Measurements from ENCODE around the gene FMO5.
"Not testable (repeated sequence)": the region's sequence is repeated elsewhere in the genome, so short reads cannot be mapped to it uniquely, and the experiment has no call there.

The FMO5 gene

DNA sequence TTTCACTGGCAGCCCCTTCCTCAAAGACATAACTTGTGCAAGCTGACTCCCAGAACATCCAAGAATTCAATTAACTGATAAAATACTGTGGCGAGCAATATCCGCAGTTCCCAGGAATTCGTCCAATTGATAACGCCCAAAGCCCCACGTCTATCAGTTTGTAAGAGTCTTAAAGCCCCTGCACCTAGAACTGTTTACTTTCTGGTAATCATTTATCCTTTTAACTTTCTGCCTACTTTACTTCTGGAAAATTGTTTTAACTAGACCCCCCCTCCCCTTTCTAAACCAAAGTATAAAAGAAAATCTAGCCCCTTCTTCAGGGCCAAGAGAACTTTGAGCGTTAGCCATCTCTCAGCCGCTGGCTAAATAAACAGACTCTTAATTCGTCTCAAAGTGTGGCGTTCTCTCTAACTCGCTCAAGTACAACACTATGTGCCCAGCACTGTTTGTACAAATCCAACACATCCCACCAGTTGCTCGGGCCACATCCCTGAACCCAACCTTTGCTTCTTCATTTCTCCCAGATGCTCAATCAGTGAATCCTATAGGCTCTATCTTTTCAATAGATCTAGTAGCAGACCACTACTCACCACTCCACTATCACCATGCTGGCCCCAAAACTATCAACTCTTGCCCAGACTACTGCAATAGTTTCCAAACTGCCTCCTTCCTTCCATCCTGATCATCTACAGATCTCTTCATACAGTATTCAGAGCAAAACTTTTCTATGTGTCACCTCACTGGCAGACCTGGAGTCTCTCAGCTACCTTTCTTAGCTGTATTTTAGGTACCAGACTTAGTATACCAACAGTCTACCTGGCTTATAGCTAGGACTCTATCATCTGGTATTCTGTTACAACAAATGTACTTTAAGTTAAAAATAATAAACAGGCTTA, 14.0 kb upstream of the FMO5 start:
- no peak for DNase-seq

DNA sequence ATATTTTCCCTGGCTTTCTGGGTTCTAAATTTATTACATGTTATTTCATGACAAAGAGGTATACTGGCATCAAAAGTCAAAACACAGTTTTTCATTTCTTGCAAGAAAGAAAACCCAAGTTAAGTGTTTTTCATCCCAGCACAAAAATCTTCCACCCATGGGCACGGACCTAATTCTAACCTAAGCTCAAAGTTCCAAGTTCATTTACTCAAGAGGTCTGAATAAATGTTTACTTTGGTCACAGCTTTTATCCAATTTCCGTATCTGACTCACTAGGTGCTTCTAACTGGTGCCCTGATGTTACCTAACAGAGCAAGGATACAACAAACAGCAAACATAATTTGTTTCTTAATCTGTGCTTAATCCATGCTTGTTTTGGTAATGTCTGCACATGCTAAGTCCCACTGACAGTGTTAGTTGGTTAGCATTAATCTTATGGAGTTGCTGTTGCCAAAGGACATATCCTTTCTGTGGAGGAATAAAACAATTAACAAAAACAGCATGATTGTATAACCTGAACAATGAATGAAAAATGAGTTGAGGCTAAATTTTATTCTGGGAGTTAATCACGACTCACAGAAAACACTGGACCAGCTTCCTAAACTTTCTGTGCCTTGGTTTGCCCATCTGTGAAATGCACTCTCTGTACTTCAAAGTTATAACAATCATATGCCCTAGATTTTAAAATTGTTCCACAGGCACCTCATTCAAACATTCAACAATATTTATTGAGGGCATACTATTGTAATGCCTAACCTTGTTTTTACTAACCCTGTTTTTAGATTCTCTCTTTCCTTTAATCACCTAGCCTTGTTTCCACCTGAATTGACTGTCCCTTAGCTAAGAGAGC, 13.1 kb upstream of the FMO5 start:
- DNase-seq: no peak

DNA sequence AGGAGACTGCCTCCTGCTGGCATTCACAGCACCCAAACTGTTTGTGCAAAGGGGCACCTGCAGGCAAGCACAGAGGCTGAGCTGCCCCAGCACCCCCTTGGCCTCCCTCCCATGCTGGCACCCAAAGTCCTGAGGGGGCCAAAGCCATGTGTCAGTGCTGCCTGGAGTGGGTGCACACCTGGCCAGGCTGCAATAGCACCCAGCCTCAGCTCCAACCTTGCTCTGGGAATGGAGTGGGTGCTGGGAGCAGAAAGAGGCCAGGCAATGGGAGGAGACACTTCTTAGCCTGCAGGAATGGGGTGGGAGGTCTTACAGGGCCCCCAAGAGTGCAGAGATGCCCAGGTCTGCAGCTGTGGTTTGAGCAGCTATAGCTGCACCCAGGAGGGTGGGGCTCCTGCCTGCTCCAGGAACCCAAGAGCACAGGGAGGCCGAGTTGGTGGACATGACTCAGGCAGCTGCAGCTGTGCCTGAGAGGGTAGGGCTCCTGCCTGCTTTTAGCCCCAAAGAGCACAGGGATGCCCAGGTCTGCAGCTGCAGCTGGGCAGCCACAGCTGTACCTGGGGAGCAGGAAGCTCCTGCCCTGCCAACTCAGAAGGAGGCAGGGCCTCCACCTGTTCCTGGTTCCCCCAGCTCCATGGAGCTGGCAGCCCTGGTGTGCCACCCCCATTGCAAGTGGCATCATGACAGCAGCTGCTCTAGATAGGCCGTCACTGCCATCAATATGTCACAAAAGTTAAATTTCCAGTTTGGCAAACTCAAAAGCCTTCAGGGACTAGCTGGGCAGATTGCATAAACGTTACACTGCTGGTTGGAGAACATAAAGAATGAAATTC, 12.0 kb upstream of the FMO5 start:
- DNase-seq: no peak

DNA sequence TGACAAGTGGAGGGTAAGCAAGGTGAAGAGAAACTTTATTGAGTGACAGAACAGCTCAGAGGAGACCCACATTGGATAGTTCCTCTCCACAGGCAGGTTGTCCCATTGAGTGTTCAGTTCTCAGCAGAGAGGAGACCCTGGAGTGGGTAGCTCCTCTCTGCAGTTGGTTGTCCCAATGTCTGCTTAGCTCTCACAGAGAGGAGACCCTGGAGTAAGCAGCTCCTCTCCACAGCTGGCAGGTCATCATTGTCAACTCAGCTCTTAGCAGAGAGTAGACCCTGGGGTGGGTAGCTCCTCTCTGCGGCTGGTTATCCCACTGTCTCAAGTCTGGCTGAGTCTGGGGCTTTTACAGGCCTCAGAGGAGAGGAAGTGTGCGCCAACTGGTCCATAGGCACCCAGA, 11.3 kb upstream of the FMO5 start:
- DNase-seq: no peak

DNA sequence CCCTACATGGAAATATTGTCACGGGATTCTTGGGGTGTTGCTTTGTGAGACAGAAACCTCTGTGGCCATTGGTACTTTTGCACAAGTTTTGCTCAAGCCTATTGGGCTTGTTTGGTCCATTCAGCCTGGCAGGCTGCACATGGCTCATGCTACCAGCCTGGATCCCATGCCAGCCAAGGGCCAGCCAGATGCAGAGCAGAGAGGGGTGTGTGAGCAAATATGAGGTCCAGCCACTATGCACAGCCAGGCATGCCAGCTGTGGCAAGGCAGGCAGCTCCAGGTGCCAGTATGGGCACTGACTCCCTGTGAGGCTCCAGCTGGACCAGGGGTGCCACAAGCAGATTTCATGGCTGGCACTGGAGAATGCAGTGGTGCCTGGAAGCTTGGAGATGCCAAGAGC, 10.7 kb upstream of the FMO5 start:
- DNase-seq: no peak

DNA sequence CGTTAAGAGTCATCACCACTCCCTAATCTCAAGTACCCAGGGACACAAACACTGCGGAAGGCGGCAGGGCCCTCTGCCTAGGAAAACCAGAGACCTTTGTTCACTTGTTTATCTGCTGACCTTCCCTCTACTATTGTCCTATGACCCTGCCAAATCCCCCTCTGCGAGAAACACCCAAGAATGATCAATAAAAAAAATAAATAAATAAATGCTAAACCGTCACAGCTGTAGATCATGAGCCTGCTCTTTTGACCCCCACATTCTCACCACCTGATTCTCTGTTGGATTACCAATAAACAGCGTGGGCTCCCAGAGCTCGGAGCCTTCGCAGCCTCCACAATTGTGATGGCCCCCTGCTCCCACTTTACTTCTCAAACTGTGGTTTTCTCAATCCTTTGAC, 8.8 kb upstream of the FMO5 start:
- DNase-seq: not testable (repeated sequence)

DNA sequence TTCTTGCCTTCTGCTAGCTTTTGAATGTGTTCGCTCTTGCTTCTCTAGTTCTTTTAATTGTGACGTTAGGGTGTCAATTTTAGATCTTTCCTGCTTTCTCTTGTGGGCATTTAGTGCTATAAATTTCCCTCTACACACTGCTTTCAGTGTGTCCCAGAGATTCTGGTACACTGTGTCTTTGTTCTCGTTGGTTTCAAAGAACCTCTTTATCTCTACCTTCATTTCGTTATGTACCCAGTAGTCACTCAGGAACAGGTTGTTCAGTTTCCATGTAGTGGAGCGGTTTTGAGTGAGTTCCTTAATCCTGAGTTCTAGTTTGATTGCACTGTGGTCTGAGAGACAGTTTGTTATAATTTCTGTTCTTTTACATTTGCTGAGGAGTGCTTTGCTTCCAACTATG, 5.9 kb upstream of the FMO5 start:
- not testable (repeated sequence) for DNase-seq

DNA sequence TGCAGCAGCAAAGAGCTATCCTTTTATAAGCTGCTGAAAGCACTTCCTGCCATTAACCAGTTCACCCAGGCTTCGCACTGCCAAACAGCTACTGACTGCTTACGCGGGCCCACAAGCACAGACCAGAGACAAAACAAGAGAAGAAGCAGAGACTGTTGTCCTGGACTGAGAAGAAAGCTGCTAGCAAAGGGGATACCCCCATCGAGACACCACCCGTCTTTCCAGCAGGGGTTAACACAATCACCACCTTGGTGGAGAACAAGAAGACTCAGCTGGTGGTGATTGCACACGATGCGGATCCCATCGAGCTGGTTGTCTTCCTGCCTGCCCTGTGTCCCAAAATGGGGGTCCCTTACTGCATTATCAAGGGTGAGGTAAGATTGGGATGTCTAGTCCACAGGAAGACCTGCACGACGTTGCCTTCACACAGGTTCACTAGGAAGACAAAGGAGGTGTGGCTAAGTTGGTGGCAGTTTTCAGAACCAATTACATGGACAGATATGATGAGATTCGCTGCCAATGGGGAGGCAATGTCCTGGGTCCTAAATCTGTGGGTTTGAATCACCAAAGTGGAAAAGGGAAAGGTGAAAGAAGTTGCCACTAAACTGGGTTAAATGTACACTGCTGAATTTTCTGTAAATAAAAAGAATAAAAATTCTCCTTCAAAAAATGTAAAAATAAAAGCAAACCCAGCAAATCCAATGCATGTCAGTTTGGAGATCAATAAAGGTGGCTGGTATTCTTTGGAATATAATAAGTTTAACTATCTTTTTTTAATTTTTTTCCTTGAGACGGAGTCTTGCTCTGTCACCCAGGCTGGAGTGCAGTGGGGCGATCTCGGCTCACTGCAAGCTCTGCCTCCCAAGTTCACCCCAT, 1.2 kb downstream of the FMO5 start:
- DNase-seq: no peak

DNA sequence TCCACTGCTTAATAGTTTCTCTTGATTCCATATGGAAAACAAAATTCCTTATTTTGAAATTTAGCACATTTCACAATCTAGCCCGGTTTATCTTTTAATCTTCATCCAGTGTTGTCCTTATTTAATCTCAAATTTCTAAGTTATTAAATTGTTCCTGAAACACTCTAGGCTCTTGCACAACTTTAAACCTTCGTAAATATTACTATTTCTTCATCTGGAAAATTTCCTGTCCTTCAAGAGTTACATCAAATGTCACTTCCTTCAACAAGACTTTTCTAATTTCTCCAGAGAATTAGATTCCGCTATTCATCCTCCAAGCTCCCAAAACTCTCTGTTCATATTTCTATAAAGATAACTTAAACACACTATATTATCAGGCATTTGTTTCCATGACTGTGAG, 6.5 kb downstream of the FMO5 start:
- DNase-seq: no peak

DNA sequence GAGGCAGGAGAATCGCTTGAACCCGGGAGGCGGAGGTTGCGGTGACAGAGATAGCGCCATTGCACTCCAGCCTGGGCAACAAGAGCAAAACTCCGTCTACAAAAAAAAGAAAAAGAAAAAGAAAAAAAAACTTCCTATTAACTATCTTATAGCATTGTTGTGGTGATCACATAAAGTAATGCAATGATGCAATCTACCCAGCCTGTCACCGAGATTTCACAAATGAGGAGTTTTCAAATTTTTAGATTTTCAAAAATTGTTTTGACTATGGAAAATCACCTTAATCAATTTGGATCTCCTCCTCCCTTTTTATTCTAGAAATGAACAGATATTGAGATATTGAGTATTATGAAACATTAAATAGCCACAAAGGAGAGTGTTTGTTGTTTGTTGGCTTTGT, 8.0 kb downstream of the FMO5 start:
- no peak for DNase-seq

DNA sequence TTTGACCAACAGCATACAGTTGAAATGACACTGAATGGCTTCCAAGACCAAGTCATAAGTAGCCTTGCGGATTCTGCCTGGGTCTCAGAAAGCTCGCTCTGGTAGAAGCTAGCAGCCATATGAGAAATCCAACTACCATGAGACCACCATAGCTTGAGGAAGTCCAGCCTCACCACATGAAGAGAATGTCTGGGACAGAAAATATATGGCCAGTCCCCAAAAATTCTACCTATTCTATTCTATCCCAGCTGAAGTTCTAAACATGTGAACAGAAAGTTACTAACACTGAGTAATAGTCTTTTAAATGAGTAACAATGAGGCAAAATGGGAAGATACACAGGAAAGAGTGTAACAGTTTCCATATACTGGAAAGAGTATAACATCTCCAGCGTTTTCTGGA, 9.0 kb downstream of the FMO5 start:
- DNase-seq: no peak

DNA sequence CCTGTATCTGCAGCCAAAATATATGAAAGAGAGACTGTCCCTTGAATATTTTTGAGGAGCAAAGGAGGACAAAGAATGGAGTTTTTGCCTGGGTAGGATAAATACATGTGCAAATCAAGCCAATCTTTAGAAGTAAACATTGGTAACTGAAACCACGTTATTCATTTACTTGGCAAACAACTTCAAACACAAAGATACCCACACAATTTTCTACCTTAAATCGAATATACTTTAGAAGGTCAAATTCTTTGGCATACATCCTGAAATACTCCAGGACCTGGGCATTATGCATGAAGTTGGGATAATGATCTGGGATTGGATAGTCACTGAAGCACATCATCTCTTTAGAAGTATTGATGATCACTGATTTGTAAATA, 9.6 kb downstream of the FMO5 start:
- DNase-seq: no peak

DNA sequence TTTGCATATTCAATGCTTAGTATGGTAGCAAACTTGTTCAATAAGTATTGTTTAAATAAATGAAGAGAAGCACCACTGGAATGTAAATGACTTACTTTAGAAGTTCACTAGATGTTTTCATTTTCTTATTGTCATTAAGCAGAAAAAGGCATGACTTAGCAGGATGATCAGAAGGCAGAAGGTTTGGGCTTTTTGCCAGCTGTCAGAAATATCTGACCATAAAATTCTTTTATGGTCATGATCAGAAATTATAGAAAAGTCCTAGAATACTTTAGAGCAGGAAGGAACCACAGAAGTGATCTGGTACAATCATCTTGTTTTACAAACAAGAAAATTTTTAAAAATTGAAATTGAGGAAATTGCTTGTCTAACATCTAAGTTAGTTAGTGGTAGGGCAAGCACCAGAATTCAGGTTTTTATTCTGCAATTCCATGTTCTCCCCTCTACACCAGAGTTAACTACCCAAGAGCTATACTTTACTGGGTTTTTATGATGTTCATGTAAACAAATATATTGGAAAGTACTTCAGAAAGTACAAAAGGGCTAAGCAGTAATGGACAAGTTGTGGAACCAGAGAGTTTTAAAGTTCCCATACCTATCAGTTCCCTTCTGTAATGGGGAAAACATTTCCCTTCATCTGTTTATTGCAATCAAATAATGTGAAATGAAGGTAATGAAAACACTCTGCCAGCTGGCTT, 10.1 kb downstream of the FMO5 start:
- DNase-seq: no peak

DNA sequence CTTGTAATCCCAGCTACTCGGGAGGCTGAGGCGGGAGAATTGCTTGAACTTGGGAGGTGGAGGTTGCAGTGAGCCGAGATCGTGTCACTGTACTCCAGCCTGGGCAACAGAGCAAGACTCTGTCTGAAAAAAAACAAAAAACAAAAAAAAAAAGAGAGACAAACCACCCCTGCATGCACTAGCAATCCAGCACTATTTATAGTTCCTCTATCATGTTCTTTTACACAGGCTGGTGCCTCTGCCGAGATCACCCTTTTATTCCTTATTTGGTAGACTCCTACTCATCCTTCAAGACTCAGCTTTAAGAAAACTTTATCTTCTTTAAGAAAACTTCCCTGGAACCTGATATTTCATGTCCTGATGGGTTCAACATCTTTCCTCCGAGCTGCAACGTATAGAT, 10.8 kb downstream of the FMO5 start:
- no peak for DNase-seq

DNA sequence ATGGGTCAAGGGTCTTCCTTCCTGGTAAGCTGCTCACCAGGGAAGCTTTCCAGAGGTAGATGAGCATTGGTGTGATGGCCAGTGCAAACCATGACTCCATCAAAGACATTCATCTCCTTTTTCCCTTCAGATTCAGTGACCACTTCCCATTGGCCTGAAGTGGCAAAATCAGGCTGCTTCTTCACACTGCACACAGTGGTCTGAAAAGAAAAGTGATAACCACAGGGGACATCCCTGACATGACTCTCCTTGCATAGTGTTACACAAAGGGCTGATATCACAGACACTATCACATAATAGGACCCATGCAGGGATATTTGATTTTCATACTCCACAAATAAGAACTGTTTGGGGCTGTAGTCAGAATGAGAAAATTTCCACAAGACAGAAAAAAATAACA, 11.9 kb downstream of the FMO5 start:
- DNase-seq: no peak

DNA sequence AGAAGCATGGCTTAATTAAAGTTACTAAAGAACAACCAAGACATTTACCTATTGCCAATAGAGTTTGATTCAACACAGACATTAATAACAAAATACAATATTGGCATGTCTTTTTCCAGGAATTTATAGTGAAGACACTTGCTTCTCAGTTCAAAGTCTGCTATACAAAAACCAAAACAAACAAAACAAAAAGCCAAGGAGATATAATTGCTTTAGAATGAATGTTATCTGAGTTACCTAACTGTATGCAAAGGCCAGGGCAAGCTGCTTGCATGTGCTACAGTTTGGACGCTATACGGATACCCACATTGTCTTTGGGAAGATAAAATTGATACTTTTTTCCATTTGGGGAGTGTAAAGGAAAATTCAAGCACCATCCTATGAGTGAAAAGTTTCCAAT, 13.6 kb downstream of the FMO5 start:
- DNase-seq: no peak

DNA sequence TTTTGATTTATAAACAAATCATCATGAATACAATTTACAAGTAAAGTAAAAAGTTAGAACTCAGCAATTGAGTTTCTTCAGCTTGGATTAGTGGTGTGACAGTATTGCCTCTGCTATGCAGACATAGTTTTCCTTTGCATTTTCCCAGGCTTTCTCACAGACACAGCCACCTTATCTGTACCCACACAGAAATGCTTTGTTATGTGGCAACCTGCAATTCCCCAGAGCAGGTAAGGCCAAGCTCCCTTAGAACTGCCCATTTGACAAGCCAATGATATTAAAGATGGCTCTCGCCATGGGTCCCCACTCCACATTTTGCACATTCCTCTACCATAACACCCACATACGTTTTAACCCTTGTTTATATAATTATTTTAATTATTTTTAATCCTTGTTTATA, 14.2 kb downstream of the FMO5 start:
- no peak for DNase-seq

DNA sequence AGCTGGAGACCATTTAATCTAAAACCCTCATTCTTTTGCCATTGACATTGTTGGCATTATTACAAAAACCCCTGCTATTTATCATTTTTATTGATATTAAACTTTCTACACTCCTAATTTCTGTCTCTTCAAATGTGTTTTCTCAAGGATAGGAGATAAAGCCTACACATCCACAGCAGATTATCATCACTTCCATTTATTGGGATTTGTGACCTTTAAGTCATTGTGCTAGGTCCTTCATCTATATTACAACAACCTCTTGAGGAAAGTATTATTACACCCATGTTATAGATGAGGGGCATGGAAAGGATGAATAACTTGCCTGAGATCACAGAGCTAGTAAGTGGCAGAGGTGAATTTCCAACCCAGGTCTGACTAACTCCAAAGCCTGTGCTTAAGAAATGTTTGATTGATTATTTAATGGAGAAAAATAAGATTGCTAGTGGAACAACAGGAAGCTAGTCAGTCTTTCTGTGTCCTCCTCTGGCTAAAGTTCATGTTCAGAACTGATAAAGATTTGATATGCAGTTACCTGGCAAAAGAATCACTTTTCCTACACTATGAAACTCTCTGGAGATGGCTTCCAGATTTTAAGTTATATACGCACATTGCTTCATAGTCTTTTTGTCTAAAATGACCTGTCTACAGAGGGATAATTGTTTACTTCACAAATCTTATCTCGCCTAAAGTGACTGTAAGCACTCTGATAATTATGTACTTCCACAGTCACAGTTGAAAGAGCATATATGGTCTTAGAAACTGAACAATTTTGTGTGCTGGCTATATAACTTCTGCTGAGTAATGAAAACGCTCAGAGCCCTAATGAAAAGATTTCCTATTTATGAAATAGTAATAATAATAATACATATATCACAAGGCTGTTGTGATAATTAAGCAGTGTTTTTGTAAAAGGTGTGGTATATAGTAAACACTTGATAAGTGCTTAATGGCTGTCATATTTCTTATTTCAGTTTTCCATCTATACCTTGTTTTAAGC, 15.0 kb downstream of the FMO5 start:
- no peak for DNase-seq

DNA sequence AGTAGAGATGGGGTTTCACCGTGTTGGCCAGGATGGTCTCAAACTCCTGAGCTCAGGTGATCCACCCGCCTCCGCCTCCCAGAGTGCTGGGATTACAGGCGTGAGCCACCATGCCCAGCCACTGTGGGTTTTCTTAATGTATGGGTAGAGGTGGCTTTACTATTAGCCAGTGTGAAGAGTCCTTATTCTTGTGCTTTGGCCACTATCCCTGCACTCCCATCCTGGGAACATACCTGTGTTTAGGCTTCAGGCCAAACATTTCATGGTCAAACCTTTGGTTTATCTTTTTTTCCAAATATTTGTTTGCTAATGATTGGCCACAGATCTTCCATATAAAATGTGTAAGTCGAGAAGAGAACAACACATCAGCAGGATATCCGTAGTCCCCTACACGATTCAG, 16.5 kb downstream of the FMO5 start:
- no peak for DNase-seq

DNA sequence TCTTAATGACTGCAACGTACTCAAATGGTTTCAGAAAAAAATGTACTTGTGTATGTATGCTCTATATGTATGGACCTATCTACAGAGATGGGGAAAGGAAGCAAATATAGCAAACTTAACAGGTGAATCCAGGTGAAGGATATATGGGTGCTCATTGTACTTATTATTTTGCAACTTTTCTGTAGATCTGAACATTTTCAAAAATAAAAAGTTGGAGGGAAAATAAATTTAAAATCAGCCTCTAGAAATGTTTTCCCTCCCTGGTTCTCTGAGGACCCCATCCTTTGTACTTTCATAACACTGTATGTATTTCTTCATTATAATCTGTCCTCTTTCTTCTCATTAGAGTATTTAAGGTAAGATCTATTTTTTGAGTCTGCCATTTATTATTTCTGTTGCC, 17.9 kb downstream of the FMO5 start:
- DNase-seq: no peak
